Ovary (tissue), 9 donors: ENCODE results near the gene KIF1A. TPM values are rescaled to one million over a fixed set of nuclear protein-coding genes. Genes with fewer than 3 reads are reported as not detected.
A peak's percentile ranks its signal among the peaks of the same experiment; 100 is the strongest.

Experiments used
- DNase-seq, 5 donors: peaks; one replicate each; pipeline ENCODE4 v3.0.0-alpha.2; 2019 to 2020
- H3K27ac ChIP-seq, 2 donors: fragments of 200-600 bp; one replicate each; pipeline versions ENCODE4 v1.5.1 to v1.8.0; 2019 to 2022
- H3K27me3 ChIP-seq: fragments of 200-600 bp; one replicate; pipeline ENCODE4 v1.8.0; 2022
- H3K36me3 ChIP-seq: fragments of 200-600 bp; sonication (generic); one replicate; pipeline ENCODE4 v1.5.1; 2019
- H3K4me1 ChIP-seq: one replicate; pipeline ENCODE4 v1.8.1; 2013; ENCODE audit warnings: mild to moderate bottlenecking, moderate library complexity; ENCODE audit not compliant: insufficient read depth
- H3K4me3 ChIP-seq: fragments of 200-600 bp; sonication (generic); one replicate; pipeline ENCODE4 v1.5.1; 2017
- H3K9me3 ChIP-seq, 2 donors: fragments of 200-600 bp in 1 of 2; sonication (generic) in 1 of 2; one replicate each; pipeline versions ENCODE4 v1.5.1 to v1.8.1; 2013 to 2019; ENCODE audit warnings: mild to moderate bottlenecking in 1 of 2, moderate library complexity in 1 of 2
- CTCF ChIP-seq, 3 donors: fragments of 450-650 bp in 2 of 3; fragments of 200-600 bp in 1 of 3; IDR thresholded peaks; one replicate each; pipeline versions ENCODE4 v1.5.1 to v1.8.0; 2016 to 2022; ENCODE audit warnings: antibody characterized with exemption in 3 of 3, mild to moderate bottlenecking in 1 of 3
- EP300 ChIP-seq: sonication (generic); formaldehyde crosslinking; IDR thresholded peaks from one replicate; pipeline ENCODE4 v1.6.1; 2017; ENCODE audit warnings: antibody characterized with exemption
- POLR2A ChIP-seq: fragments of 450-650 bp; IDR thresholded peaks from one replicate; pipeline ENCODE4 v1.6.1; 2017; ENCODE audit warnings: antibody characterized with exemption, mild to moderate bottlenecking, moderate library complexity
- WGBS, 3 donors: extraction: QIAGEN DNeasy Blood & Tissue Kit in 1 of 3; methylation state at CpG; one replicate each; pipeline versions ENCODE4 v1.1.5 to v1.1.7; 2013 to 2017; 5-methylcytosine and 5-hydroxymethylcytosine counted together
- intact Hi-C, 4 donors: fragments of 100-400 bp; cut with DNase I; formaldehyde crosslinking; loops; one replicate each; pipeline versions ENCODE4 v1.11.0 to v1.15.1; 2022 to 2023
- polyA plus RNA-seq, 2 donors: library from polyadenylated mRNA; stranded (reverse); fragments of 200-250 nt in 1 of 2; fragments of 350-450 nt in 1 of 2; fragmentation: Illumina TruSeq in 1 of 2; extraction: RNeasy Lipid Tissue Mini Kit (QIAGEN cat#74804) in 1 of 2; gene quantifications; one replicate each; pipeline ENCODE4 v1.2.3, GENCODE V29; 2013 to 2014
- total RNA-seq, 7 donors: library from RNA; depleted of rRNA in 2 of 7; stranded (reverse); fragments of >200 nt in 2 of 7; fragmentation: NEBNext Ultra II Directional in 3 of 7; extraction: Animal tissue kit (Norgen Biotek cat#: 25700) in 3 of 7; gene quantifications; one replicate each; pipeline versions ENCODE4 v1.1.0 to v1.2.4, GENCODE V29; 2016 to 2023
- donor health status: DM: no; HTN: no; CAD: no; lungs with moderate emphysema.
- donor health status: DM: no; HTN: no; CAD: no.
- donor health status: Bipolar disorder and iron deficiency.
- donor health status: DM: yes; HTN: yes; CAD: no.
- donor health status: DM: no; HTN: no; CAD: no.
- donor health status: DM: yes; HTN: yes; CAD: no.

Gene KIF1A
- total and polyA plus RNA-seq, 9 donors = 0.48 to 4.4 (median 1.2) TPM

DNA sequence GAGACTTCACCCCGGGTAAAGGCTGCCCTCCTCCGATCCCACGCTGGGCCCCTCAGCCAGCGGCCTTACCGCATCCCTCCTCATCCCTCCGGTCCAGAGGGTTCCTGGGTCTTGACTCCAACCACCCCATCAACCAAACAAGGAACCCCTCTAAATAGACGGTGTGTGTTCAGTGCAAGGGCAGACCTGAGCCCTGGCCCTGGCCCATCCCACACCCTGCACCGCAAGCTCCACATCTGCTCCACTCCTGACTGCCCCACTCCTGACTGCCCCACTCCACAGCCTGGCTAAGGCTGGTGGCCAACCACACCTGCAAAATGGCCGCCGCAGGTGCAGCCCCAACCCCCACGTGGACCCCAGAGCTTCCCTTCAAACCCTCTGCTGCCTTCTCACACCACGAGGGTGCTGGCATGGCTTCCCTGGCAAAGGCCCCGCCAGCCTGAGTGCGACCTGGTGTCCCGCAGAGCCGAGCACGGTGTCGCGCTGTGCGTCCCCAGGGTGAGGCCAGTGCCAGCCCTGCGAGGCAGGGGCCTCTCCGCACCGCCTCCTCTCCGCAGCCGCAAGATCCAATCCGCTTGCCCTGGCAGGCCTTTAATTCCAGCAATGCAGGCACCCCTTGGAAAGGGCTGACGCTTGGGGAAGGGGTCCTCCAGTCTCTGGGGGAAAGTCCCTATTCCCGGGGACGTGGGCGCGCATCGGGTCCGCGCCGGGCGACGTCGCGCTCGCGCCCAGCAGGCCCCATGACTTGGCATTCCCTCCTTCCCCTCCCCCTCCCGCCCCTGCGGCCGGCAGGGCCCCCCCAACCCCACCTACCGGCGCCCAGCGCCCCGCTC lies 1.5 kb downstream of the KIF1A start:
- Histone ChIP-seq H3K4me3 (no peak overlapping the region), H3K27me3 (no peaks in the 10 kb centered on the region), H3K4me1 (peaks cover 1% of the 10 kb centered on the region), H3K36me3 (no peaks in the 10 kb centered on the region), H3K27ac (no peak overlapping the region), H3K9me3 (peaks cover 0 to 2% of the 10 kb centered on the region in 2 donors)
- peak in 1 of 5 donors; percentile 7 for DNase-seq
- no peak for TF ChIP-seq CTCF (IDR thresholded peaks at IDR 0.05)
- no peak for TF ChIP-seq EP300
- no peak for TF ChIP-seq POLR2A
- 29 to 60% (median 40%) methylated on average over 27 to 48 of the region's 48 CpGs for WGBS, 3 donors
- intact Hi-C loops = no loop called here

GRCh38 chr2:240817496-240818292 lies 2.3 kb downstream of the KIF1A start:
- TF ChIP-seq CTCF (IDR thresholded peaks at IDR 0.05) = no peak
- TF ChIP-seq EP300 = no peak
- no peak for TF ChIP-seq POLR2A
- Histone ChIP-seq H3K36me3 (no peaks in the 10 kb centered on the region), H3K9me3 (no peaks in the 10 kb centered on the region), H3K4me3 (no peak overlapping the region), H3K4me1 (peaks cover 1% of the 10 kb centered on the region), H3K27ac (no peak overlapping the region), H3K27me3 (no peaks in the 10 kb centered on the region)
- intact Hi-C loops = no loop called here
- DNase-seq = peak in 1 of 5 donors; percentile 14
- WGBS, 3 donors = 82 to 86% (median 83%) methylated on average over 19 of the region's 19 CpGs

DNA sequence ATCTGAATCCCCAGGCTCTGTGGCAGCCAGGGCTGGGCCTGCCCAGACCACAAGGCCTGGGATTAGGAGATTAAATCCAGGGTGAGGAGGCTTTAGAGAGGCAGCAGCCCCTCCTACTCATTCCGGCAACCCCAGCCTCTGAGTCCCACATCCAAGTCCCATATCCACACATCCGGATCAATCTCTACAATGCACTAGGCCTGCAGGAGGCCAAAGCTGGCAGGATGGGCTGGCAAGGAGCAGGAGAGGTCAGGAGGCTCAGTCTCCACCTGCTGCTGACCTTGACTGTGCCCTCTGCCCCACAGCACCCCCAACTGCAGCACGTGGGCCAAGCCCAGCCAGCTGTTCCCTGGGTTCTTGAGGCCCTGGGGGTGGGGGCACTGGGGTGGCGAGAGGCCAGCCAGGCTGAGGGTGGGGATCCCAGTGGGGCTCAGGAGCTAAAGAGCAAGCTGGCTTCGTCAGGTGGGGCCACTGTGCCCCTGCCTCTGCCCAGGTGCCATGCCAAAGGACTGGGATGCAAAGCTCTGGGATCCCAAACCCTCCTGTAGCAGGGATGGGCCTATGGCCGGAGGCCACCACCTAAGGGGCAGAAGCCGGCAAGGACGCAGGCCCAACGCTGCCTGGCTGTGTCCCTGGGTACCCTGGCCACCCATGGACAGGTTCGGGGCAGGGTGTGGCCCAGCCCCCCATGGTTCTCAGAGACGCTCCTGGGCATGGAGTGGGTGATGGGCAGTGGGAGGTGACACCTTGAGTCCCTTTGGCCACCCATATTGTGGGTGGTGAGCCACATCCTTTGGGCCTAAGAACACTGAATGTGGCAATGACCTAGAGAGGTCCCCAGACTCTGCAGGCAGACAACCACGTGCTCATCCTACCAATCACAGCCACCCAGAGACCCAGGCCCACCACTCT lies 3.2 kb downstream of the KIF1A start:
- Histone ChIP-seq H3K9me3 (no peaks in the 10 kb centered on the region), H3K4me3 (no peak overlapping the region), H3K27me3 (no peaks in the 10 kb centered on the region), H3K4me1 (peaks cover 1% of the 10 kb centered on the region), H3K27ac (no peak overlapping the region), H3K36me3 (no peaks in the 10 kb centered on the region)
- TF ChIP-seq CTCF (IDR thresholded peaks at IDR 0.05) (no peak), EP300 (no peak), POLR2A (no peak)
- intact Hi-C loops = no loop called here
- peak in 1 of 5 donors; percentile 12 for DNase-seq
- WGBS, 3 donors = 83 to 90% (median 87%) methylated on average over 11 to 12 of the region's 12 CpGs
